Ishikawa (cell line): ENCODE measurements around the gene ARHGAP8.

Experiments
- CEBPB ChIP-seq: IDR thresholded peaks from 2 replicates; pipeline ENCODE4 v1.6.1; 2012
- CREB1 ChIP-seq: IDR thresholded peaks from 2 replicates; pipeline ENCODE4 v1.6.1; 2012; ENCODE audit warnings: low read depth
- EGR1 ChIP-seq: IDR thresholded peaks from 2 replicates; pipeline ENCODE4 v1.6.1; 2012
- EP300 ChIP-seq: IDR thresholded peaks from 2 replicates; pipeline ENCODE4 v1.6.1; 2012; ENCODE audit warnings: borderline replicate concordance
- FOXM1 ChIP-seq: IDR thresholded peaks from 2 replicates; pipeline ENCODE4 v1.6.1; 2012; ENCODE audit warnings: low read depth, borderline replicate concordance
- MAX ChIP-seq: IDR thresholded peaks from 2 replicates; pipeline ENCODE4 v1.6.1; 2012
- NFIC ChIP-seq: IDR thresholded peaks from 2 replicates; pipeline ENCODE4 v1.6.1; 2012
- RAD21 ChIP-seq: IDR thresholded peaks from 2 replicates; pipeline ENCODE4 v1.6.1; 2012; ENCODE audit warnings: low read depth
- REST ChIP-seq: IDR thresholded peaks from 2 replicates; pipeline ENCODE4 v1.6.1; 2012; ENCODE audit warnings: low read depth, mild to moderate bottlenecking
- TAF1 ChIP-seq: IDR thresholded peaks from 2 replicates; pipeline ENCODE4 v1.6.1; 2012; ENCODE audit warnings: low read depth, mild to moderate bottlenecking
- TCF12 ChIP-seq: IDR thresholded peaks from 2 replicates; pipeline ENCODE4 v1.6.1; 2012; ENCODE audit warnings: low read depth
- TEAD4 ChIP-seq: IDR thresholded peaks from 2 replicates; pipeline ENCODE4 v1.6.1; 2012
- USF1 ChIP-seq: IDR thresholded peaks from 2 replicates; pipeline ENCODE4 v1.6.1; 2012
- YY1 ChIP-seq: IDR thresholded peaks from 2 replicates; pipeline ENCODE4 v1.6.1; 2012; ENCODE audit warnings: low read depth
- ZBTB7A ChIP-seq: IDR thresholded peaks from 2 replicates; pipeline ENCODE4 v1.6.1; 2012; ENCODE audit warnings: low read depth

Gene ARHGAP8

GRCh38 chr22:44776605-44777363 lies 24.4 kb downstream of the ARHGAP8 start:
- peak; percentile 91 for TF ChIP-seq NFIC
- no peak for TF ChIP-seq CREB1
- peak; percentile 69 for TF ChIP-seq USF1
- TF ChIP-seq RAD21, result peak; percentile 22; the same call in 1 of the 2 replicates
- TF ChIP-seq TEAD4, result peak; percentile 84
- TF ChIP-seq FOXM1, result no peak; the same call in none of the 2 replicates
- peak; percentile 77 for TF ChIP-seq TCF12
- TF ChIP-seq YY1, result 0 out of 2 replicates have a peak, but pooled peaks have one; percentile 35
- TF ChIP-seq EGR1, result no peak
- no peak for TF ChIP-seq ZBTB7A
- peak; percentile 74 for TF ChIP-seq EP300
- peak; percentile 75 for TF ChIP-seq CEBPB
- TF ChIP-seq TAF1, result no peak
- TF ChIP-seq MAX, result peak; percentile 93
- no peak for TF ChIP-seq REST

GRCh38 chr22:44777364-44777755 lies 25.0 kb downstream of the ARHGAP8 start:
- TF ChIP-seq TCF12, result no peak
- TF ChIP-seq CREB1, result no peak

GRCh38 chr22:44780876-44781449 lies 28.6 kb downstream of the ARHGAP8 start:
- TF ChIP-seq FOXM1, result no peak
- TF ChIP-seq RAD21, result no peak
- TF ChIP-seq REST, result no peak
- TF ChIP-seq YY1, result no peak
- TF ChIP-seq MAX, result no peak
- TF ChIP-seq EP300, result no peak
- TF ChIP-seq USF1, result no peak
- no peak for TF ChIP-seq TCF12
- TF ChIP-seq EGR1, result no peak
- no peak for TF ChIP-seq CEBPB
- TF ChIP-seq TEAD4, result no peak
- TF ChIP-seq TAF1, result no peak
- no peak for TF ChIP-seq NFIC
- TF ChIP-seq ZBTB7A, result no peak
- TF ChIP-seq CREB1, result no peak

- TF ChIP-seq NFIC (0 out of 2 replicates have a peak, but pooled peaks have one; percentile 29), USF1 (no peak)
Measured at GRCh38 chr22:44782363-44782963, 30.1 kb downstream of the ARHGAP8 start.

- TF ChIP-seq YY1 (no peak), RAD21 (no peak), CEBPB (no peak), ZBTB7A (no peak), TEAD4 (no peak), EGR1 (no peak), TAF1 (no peak), NFIC (no peak), CREB1 (no peak), FOXM1 (no peak), EP300 (no peak), REST (no peak), MAX (no peak)
Measured at GRCh38 chr22:44783091-44783490, 30.7 kb downstream of the ARHGAP8 start.
